Heart left ventricle (tissue), 16 donors: ENCODE measurements around the gene G6PD. TPM values are rescaled to one million over a fixed set of nuclear protein-coding genes. Genes with fewer than 3 reads are reported as not detected.
A peak's percentile ranks its signal among the peaks of the same experiment; 100 is the strongest.
"Not testable (repeated sequence)": the region's sequence is repeated elsewhere in the genome, so short reads cannot be mapped to it uniquely, and the experiment has no call there.

Experiments used
- ATAC-seq, 4 donors: fragments of 200-7000 bp; cut with Tn5 transposase; one replicate each; pipeline ENCODE4 v1.9.1; 2020 to 2022; ENCODE audit warnings: moderate library complexity in 4 of 4, mild to moderate bottlenecking in 3 of 4, moderate number of reproducible peaks in 1 of 4
- DNase-seq, 5 donors: peaks; one replicate each; pipeline ENCODE4 v3.0.0-alpha.2; 2020
- H3K27ac ChIP-seq, 12 donors: fragments of 200-600 bp; sonication (generic) in 4 of 12; one replicate each; pipeline versions ENCODE4 v1.5.0 to v1.8.0; 2016 to 2022; ENCODE audit warnings: mild to moderate bottlenecking in 2 of 12
- H3K27me3 ChIP-seq, 9 donors: fragments of 200-600 bp; sonication (generic) in 2 of 9; one replicate each; pipeline versions ENCODE4 v1.5.1 to v1.8.0; 2016 to 2022; ENCODE audit warnings: mild to moderate bottlenecking in 3 of 9
- H3K36me3 ChIP-seq, 9 donors: fragments of 200-600 bp; sonication (generic) in 2 of 9; one replicate each; pipeline versions ENCODE4 v1.5.0 to v1.8.0; 2018 to 2022; ENCODE audit warnings: mild to moderate bottlenecking in 2 of 9
- H3K4me1 ChIP-seq, 12 donors: fragments of 200-600 bp; sonication (generic) in 4 of 12; one replicate each; pipeline versions ENCODE4 v1.5.0 to v1.8.0; 2016 to 2022; ENCODE audit warnings: mild to moderate bottlenecking in 3 of 12
- H3K4me3 ChIP-seq, 12 donors: fragments of 200-600 bp; sonication (generic) in 4 of 12; one replicate each; pipeline versions ENCODE4 v1.5.0 to v1.8.0; 2017 to 2022; ENCODE audit warnings: mild to moderate bottlenecking in 9 of 12, moderate library complexity in 4 of 12
- H3K9me3 ChIP-seq, 12 donors: fragments of 200-600 bp; sonication (generic) in 4 of 12; one replicate each; pipeline versions ENCODE4 v1.5.0 to v1.8.0; 2016 to 2022; ENCODE audit warnings: mild to moderate bottlenecking in 1 of 12
- POLR2A ChIP-seq, 2 donors: fragments of 450-650 bp; IDR thresholded peaks; one replicate each; pipeline ENCODE4 v1.6.1; 2017; ENCODE audit warnings: antibody characterized with exemption in 2 of 2, mild to moderate bottlenecking in 2 of 2, moderate library complexity in 2 of 2
- whole genome bisulfite sequencing, 4 donors: extraction: QIAGEN DNeasy Blood & Tissue Kit in 2 of 4; methylation state at CpG; one replicate each; pipeline versions ENCODE4 v1.1.5 to v1.1.7; 2013 to 2018; 5-methylcytosine and 5-hydroxymethylcytosine counted together
- intact Hi-C, 10 donors: fragments of 100-400 bp; cut with DNase I; formaldehyde crosslinking; loops; one replicate each; pipeline versions ENCODE4 v1.11.1 to v1.14.2; 2022
- polyA plus RNA-seq, 2 donors: library from polyadenylated mRNA; stranded (reverse); fragments of 200-250 nt; gene quantifications; one replicate each; pipeline ENCODE4 v1.2.3, GENCODE V29; 2013
- total RNA-seq, 9 donors: library from RNA; depleted of rRNA in 2 of 9; stranded (reverse); fragments of >200 nt in 2 of 9; fragmentation: NEBNext Ultra II Directional in 3 of 9; extraction: Animal tissue kit (Norgen Biotek cat#: 25700) in 3 of 9; gene quantifications; one replicate each; pipeline versions ENCODE4 v1.1.0 to v1.2.4, GENCODE V29; 2016 to 2023
- TF ChIP-seq, protein P1 (sequence below), 12 donors: fragments of 200-600 bp; sonication (generic) in 4 of 12; IDR thresholded peaks; one replicate each; pipeline versions ENCODE4 v1.5.0 to v1.8.0; 2018 to 2022; ENCODE audit warnings: antibody characterized with exemption in 12 of 12, mild to moderate bottlenecking in 5 of 12
- donor health status: ischemic (EF 13 %, LVEDD 7.1; RV severe dilation, severe dysfunction).
- donor health status: healthy with polysubstance abuse.
- donor health status: DM: no; HTN: yes; CAD: no.
- donor health status: DM: no; HTN: no; CAD: no.
- donor health status: ischemic (EF 25% LVEDD 6.9; RV normal size, moderate dysfunction).
- donor health status: ischemic (EF 25% LVEDD 5.7; RV mildly dilated, moderate dysfunction).
- donor health status: healthy.
- donor health status: DM: yes; HTN: yes; CAD: no.
- donor health status: ischemic (EF 35%, LVEDD 5.7; RV mildly dilated, moderate dysfunction).
- donor health status: nonischemic (EF 11% LVEDD 7.7; RV severe dilation, severe dysfunction).
- donor health status: DM: yes; HTN: yes; CAD: no.
- donor health status: PGD.
- donor health status: ischemic (EF 29% LVEDD 5.4; RV normal size, mild dysfunction).
- donor health status: nonischemic (EF 23%, LVEDD 6.1; RV moderate dilation, normal function).

G6PD gene
- total and polyA plus RNA-seq, 11 donors = 5.9 to 41.3 (median 11.2) TPM

DNA sequence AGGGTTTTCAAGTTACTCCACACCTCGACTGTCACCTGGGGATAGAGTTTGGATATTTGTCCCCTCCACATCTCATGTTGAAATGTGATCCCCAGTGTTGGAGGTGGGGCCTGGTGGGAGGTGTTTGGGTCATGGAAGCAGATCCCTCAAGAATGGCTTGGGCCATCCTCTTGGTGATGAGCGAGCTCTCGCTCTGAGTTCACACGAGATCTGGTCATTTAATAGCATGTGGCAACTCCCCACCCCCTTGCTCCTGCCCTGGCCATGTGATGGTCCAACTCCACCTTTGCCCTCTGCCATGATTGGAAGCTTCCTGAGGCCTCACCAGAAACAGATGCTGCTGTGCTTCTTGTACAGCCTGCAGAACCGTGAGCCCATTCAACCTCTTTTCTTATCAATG is 46.6 kb upstream of the G6PD start:
- H3K4me3 ChIP-seq = no peak overlapping the region
- H3K9me3 ChIP-seq = no peaks in the 10 kb centered on the region
- no peaks in the 10 kb centered on the region for H3K36me3 ChIP-seq
- 78 to 93% (median 84%) methylated on average over 5 of the region's 5 CpGs for WGBS, 4 donors
- H3K4me1 ChIP-seq = no peaks in the 10 kb centered on the region
- intact Hi-C loops = no loop called here
- no peak for DNase-seq
- H3K27ac ChIP-seq = no peak overlapping the region
- no peak for TF ChIP-seq POLR2A (IDR thresholded peaks at IDR 0.05)
- TF ChIP-seq, protein P1, sequence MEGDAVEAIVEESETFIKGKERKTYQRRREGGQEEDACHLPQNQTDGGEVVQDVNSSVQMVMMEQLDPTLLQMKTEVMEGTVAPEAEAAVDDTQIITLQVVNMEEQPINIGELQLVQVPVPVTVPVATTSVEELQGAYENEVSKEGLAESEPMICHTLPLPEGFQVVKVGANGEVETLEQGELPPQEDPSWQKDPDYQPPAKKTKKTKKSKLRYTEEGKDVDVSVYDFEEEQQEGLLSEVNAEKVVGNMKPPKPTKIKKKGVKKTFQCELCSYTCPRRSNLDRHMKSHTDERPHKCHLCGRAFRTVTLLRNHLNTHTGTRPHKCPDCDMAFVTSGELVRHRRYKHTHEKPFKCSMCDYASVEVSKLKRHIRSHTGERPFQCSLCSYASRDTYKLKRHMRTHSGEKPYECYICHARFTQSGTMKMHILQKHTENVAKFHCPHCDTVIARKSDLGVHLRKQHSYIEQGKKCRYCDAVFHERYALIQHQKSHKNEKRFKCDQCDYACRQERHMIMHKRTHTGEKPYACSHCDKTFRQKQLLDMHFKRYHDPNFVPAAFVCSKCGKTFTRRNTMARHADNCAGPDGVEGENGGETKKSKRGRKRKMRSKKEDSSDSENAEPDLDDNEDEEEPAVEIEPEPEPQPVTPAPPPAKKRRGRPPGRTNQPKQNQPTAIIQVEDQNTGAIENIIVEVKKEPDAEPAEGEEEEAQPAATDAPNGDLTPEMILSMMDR (IDR thresholded peaks at IDR 0.05) = no peak
- peaks cover 0 to 7% (median 0%) of the 10 kb centered on the region in 9 donors for H3K27me3 ChIP-seq
- no peak for ATAC-seq

DNA sequence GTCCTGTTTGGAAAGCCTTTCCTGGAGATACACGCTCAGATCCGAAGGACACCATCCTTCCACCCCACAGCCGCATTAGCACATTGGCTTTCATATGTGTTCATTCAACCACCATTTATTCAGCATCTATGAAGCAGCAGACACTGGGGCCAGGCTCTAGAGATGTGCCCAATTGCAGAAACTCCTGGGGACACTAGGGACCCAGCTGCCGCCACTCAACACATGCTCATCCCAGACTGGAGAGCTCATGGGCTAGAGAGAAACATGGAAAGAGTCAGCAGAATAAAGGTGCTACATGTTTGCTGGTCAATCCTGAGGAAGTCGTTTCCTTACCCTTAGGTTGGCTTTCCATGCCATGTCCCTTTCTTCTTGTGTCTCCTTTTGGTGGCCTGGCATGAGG is 45.9 kb upstream of the G6PD start:
- WGBS, 4 donors = 76 to 92% (median 87%) methylated on average over 5 of the region's 5 CpGs
- DNase-seq (no peak), ATAC-seq (no peak)
- H3K27me3 ChIP-seq = peaks cover 0 to 7% (median 0%) of the 10 kb centered on the region in 9 donors
- no peak overlapping the region for H3K27ac ChIP-seq
- no peaks in the 10 kb centered on the region for H3K36me3 ChIP-seq
- H3K9me3 ChIP-seq = no peaks in the 10 kb centered on the region
- no peaks in the 10 kb centered on the region for H3K4me1 ChIP-seq
- TF ChIP-seq, protein P1 (IDR thresholded peaks at IDR 0.05) = no peak
- no peak for TF ChIP-seq POLR2A (IDR thresholded peaks at IDR 0.05)
- H3K4me3 ChIP-seq = no peak overlapping the region
- intact Hi-C loops = no loop called here

DNA sequence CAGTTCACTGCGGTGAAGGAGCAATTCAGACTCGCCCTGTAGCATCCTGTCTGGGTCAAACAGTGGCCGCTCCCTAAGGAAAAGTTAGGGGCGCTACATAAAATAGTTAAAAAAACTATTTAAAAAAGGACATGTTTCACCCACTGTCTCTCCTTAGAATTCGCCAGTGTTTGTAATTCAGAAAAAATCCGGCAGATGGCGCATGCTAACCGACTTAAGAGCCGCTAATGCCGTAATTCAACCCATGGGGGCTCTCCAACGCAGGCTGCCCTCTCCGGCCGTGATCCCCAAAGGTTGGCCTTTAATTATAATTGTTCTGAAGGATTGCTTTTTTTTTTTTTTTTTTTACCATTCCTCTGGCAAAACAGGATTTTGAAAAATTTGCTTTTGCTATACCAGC is 43.8 kb upstream of the G6PD start:
- intact Hi-C loops, H3K27ac ChIP-seq, H3K27me3 ChIP-seq, ATAC-seq, H3K36me3 ChIP-seq, DNase-seq, H3K4me3 ChIP-seq, H3K4me1 ChIP-seq, H3K9me3 ChIP-seq: not testable (repeated sequence)
- 27% methylated on average over 4 of the region's 13 CpGs; no CpG with 5 or more reads in 3 of the 4 donors for WGBS, 4 donors

DNA sequence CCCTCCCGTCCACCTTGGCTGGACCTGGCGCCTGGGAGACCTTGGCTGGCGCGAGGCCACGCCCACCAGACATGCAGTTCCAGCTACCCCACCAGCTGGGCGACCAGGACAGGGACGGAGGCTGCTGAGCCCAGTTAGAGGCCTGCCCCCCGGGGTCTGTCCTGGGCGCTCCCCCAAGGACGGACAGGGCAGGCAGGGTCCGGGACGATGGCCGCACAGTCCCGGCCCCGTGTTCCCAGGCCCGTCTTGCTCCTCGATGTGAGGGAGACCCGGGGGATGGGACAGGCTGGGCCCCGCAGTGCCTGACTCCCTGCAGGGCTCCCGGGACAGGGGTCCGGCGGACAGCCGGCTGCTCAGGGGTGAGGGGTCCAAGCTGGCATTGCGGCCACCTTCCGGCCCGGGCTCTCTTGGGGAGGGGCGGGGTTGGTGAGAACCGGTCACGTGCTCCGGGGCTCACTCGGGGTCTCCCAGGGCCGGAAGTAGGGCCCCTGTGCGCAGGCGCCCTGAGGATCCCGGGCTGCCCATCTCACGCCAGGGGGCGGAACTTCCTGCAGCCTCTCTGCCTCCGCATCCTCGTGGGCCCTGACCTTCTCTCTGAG is 38.0 kb upstream of the G6PD start, which contains the start of gene CTAG1A:
Gene CTAG1A (plus strand): TSS at position 549 of the 599 bp plus-strand sequence. CDS start 74 bp downstream, outside the sequence.
- DNase-seq, H3K36me3 ChIP-seq, H3K27me3 ChIP-seq, H3K4me3 ChIP-seq, H3K4me1 ChIP-seq, H3K9me3 ChIP-seq, intact Hi-C loops, H3K27ac ChIP-seq: not testable (repeated sequence)
- peak in 2 of 4 donors; percentile 10 to 45 for ATAC-seq
- no CpG with 5 or more reads among the region's 39 CpGs for WGBS, 4 donors

DNA sequence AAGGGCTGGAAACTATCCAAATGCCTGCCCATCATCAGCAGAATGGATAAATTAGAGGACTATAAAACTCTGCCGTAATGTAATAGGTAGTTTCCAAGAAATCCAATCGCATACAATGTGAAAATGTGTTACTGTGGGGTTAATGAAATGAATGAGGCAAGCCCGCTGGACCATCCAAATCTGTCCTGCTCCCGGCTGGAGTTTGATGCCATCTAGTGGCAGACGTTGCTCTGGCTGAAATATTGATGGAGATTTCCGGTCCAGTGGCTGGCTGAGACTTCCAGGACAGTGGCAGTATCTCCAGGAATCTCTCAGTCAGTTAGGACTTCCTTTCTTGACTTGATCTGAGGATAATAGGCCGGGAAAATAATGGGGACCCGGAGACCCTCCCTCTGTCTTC is 36.3 kb upstream of the G6PD start:
- H3K27ac ChIP-seq, H3K4me3 ChIP-seq, H3K36me3 ChIP-seq, H3K9me3 ChIP-seq, DNase-seq, H3K4me1 ChIP-seq, intact Hi-C loops, H3K27me3 ChIP-seq: not testable (repeated sequence)
- no CpG with 5 or more reads among the region's 8 CpGs for WGBS, 4 donors
- ATAC-seq = peak; percentile 20 to 74 (median 47)

DNA sequence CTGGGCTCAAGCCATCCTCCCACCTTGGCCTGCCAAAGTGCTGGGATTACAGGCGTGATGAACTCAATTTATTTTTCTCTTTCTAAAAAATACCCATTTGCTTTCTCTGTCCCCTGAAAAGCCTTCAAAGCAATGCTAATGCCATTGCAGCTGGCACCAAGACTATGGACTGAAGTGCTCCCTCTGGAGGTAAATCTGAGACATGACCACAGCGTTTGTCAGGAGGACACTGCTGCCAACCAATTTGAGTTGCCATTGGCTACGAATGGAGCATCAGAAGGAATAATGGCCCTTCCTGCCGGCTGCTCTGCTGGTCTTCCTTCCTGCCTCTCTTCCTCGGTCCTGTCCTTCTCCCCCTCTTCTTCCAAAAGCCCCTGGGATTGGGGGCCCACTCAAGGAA is 28.4 kb upstream of the G6PD start:
- no CpG with 5 or more reads among the region's 5 CpGs for WGBS, 4 donors
- H3K27me3 ChIP-seq = not testable (repeated sequence)
- ATAC-seq = peak in 3 of 4 donors; percentile 49 to 74 (median 63)

DNA sequence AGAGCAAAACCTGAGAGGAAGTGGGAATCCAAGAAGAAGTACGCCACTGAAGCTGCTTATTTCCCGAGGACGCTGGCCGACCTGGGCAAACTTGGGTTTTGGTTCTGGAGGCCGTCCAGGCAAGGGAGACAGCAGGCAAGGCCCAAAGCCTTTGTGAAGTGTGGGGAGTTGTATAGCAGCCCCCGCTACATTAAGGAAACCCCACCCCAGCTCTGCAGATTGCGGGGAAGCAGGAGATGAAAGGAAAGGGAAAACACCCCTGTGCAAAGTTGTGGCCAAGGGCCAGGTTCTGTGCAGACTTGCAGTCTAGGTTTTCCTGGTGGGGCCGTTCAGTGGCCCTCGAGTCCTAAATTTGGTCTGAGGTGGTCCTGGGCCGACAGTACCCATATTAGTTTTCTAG is 26.4 kb upstream of the G6PD start:
- H3K9me3 ChIP-seq, H3K27ac ChIP-seq, intact Hi-C loops, ATAC-seq, H3K4me3 ChIP-seq, H3K36me3 ChIP-seq, H3K4me1 ChIP-seq, H3K27me3 ChIP-seq, DNase-seq: not testable (repeated sequence)
- WGBS, 4 donors = no CpG with 5 or more reads among the region's 10 CpGs

More for the DNA sequence above, 28.4 kb upstream of the G6PD start:
- H3K27ac ChIP-seq, H3K4me3 ChIP-seq, H3K9me3 ChIP-seq, intact Hi-C loops, H3K4me1 ChIP-seq, H3K36me3 ChIP-seq, DNase-seq: not testable (repeated sequence)

DNA sequence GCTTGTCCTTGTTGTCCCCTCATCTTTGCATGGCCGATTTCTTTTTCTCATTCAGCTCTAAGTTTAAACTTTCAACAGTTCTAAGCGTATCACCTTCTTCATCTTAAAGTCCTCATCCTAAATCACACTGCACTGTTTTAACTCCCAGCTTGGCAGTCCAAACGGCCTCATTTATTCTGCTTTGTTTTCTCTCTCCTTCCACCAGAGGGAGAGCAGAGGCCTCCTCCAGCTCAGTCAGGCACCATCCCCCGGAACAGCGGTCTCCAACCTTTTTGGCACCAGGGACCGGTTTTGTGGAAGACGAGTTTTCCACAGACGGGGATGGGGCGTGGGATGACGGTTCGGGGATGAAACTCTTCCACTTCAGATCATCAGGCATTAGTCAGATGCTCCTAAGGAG is 23.7 kb upstream of the G6PD start:
- H3K9me3 ChIP-seq, H3K36me3 ChIP-seq, DNase-seq, H3K27ac ChIP-seq, H3K4me3 ChIP-seq, H3K27me3 ChIP-seq, intact Hi-C loops, H3K4me1 ChIP-seq: not testable (repeated sequence)
- no CpG with 5 or more reads among the region's 11 CpGs for WGBS, 4 donors
- peak in 1 of 4 donors; percentile 8 for ATAC-seq

DNA sequence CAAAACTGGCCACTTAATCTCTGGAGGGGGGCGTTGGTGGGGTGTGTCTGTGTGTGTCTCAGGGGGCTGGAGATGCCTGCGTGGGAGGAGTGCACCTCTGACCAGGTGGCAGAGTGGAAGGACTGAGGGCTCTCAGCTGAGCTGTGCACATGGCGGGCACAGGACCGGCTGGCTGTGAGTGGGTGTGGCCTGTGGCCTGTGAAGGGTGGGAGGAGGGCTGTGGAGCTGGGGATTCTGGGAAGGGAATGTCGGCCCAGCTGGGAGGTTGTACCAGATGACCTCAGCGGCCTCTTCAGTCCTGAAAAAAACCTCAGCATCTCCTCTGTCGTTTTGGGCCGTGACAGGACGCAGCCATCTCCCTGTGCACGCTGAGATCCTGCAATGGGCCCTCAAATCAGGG is 15.6 kb upstream of the G6PD start:
- H3K27me3 ChIP-seq, H3K4me1 ChIP-seq, H3K4me3 ChIP-seq, intact Hi-C loops, DNase-seq, H3K9me3 ChIP-seq, H3K36me3 ChIP-seq, H3K27ac ChIP-seq: not testable (repeated sequence)
- WGBS, 4 donors = no CpG with 5 or more reads among the region's 10 CpGs
- peak; percentile 82 to 94 (median 86) for ATAC-seq
